ENCODE results near the gene HHAT. TPM values are rescaled to one million over a fixed set of nuclear protein-coding genes. Genes with fewer than 3 reads are reported as not detected.

Gene HHAT
- polyA plus RNA-seq, 2 of the 4 experiments (the other 2 are of a cell fraction): 3.8 to 4.5 TPM

DNA sequence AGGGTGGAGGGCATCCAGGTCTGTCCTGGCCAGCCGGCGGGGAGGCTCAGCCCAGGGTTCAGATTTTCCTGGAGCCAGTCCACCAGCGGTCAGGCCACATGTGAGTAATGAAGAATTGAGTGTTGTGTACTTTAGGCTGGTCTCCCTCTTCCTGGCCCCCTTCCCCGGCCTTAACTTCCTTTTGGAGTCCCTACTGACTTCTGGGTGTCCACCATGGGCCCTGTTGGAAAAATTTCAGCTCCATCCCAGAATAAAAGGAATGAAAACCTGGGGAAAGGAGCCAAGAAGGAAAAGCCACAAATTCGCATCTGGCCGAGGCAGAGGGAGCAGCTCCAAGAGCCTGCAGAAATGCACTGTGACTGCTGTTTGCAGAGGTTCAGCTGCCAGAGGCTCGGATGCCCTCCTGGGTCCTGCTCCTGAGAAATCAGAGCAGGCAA is 35.5 kb upstream of the HHAT start:
- Histone ChIP-seq H3K9me3 (no peaks in the 10 kb centered on the region), H3K27ac (no peak overlapping the region), H3K4me2 (peak overlapping the region; percentile 85), H3K4me3 (no peak overlapping the region; the same call in 2 of the 3 replicates), H3K4me1 (0 out of 3 replicates have a peak, but pooled peaks cover 3% of the 10 kb centered on the region)
- TF ChIP-seq, protein P1, sequence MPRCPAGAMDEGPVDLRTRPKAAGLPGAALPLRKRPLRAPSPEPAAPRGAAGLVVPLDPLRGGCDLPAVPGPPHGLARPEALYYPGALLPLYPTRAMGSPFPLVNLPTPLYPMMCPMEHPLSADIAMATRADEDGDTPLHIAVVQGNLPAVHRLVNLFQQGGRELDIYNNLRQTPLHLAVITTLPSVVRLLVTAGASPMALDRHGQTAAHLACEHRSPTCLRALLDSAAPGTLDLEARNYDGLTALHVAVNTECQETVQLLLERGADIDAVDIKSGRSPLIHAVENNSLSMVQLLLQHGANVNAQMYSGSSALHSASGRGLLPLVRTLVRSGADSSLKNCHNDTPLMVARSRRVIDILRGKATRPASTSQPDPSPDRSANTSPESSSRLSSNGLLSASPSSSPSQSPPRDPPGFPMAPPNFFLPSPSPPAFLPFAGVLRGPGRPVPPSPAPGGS (IDR thresholded peaks at IDR 0.05): no peak
- TF ChIP-seq RAD21 (conservative IDR thresholded peaks at IDR 0.05 in 1 of 2, IDR thresholded peaks at IDR 0.05 in 1 of 2): no peak
- no peak for TF ChIP-seq MAFK (IDR thresholded peaks at IDR 0.05; ENCODE audit: partially characterized antibody)
- no peak for TF ChIP-seq FOSL2 (IDR thresholded peaks at IDR 0.05)
- no peak for TF ChIP-seq FOSL2 (CRISPR knock-in tag; IDR thresholded peaks at IDR 0.05)
- TF ChIP-seq CBX2 (IDR thresholded peaks at IDR 0.05; ENCODE audit: borderline replicate concordance, low read depth): no peak
- ChIA-PET CTCF (interaction anchor here (0.6 to 6.7 kb wide), 10 partner anchors 10 to 218 kb away, joined by 3 to 26 read pairs (median 7); no protein-coding TSS in a partner anchor), POLR2A (no interaction called here)
- FAIRE-seq (no peak), ATAC-seq (peak in 1 of 2 experiments; percentile 12; a peak in 3 of 6 replicates), DNase-seq (ENCODE audit: low read depth in 1 of 2, low spot score in 1 of 2) (no peak)
- WGBS (ENCODE audit: missing lambda C conversion rate): 91% methylated on average over 7 of the region's 7 CpGs

DNA sequence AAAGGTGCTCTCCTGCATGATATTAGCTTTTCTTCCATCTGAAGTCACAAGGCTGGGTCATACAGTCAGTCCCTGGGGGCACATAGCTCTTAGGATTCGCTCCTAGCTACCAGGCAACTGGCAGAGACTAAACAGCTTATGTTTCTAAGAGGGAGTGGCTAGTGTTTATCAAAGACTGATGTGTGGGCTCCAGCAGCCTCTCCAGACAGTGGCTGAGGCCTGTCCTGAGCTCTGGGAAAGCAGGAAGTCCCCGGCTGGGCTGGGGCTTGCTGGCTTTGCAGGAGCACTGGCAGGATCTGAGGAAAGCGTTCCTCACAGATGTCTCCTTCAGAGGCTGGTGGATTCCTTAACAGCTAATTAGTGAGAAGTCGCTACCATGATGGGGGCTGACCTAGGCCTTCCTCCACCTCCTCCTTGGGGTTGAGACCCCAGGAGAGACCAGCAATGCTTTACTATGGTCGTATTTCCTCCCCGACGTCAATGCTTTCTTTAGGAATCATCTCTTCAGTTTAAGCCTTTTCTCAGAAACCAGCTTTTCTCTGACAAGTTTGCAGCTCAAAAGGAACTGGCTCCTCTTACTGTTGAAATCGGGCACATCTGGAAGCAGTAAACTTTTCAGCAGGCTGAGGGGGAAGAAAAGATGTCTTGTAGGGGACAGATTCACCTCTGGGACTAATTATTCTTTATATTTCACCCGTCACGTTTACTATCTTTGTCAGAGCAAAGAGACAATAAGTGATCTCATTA is 33.5 kb upstream of the HHAT start:
- TF ChIP-seq MAFK (IDR thresholded peaks at IDR 0.05; ENCODE audit: partially characterized antibody) (no peak), EP300 (IDR thresholded peaks at IDR 0.05) (no peak), NPAS2 (CRISPR knock-in tag; IDR thresholded peaks at IDR 0.05; ENCODE audit: borderline replicate concordance) (no peak), ESRRA (IDR thresholded peaks at IDR 0.05; ENCODE audit: borderline replicate concordance, low read length) (no peak), FOSL2 (IDR thresholded peaks at IDR 0.05) (no peak), FOSL2 (CRISPR knock-in tag; IDR thresholded peaks at IDR 0.05) (no peak), KDM1A (IDR thresholded peaks at IDR 0.05; ENCODE audit: low read depth) (no peak), TP53 (CRISPR knock-in tag; IDR thresholded peaks at IDR 0.05) (no peak), ZNF302 (CRISPR knock-in tag; IDR thresholded peaks at IDR 0.05) (no peak), KDM5A (IDR thresholded peaks at IDR 0.05) (no peak), CHD4 (IDR thresholded peaks at IDR 0.05; ENCODE audit: borderline replicate concordance) (no peak), MAZ (IDR thresholded peaks at IDR 0.05; ENCODE audit: borderline replicate concordance, low read depth, low read length) (no peak), CEBPB (IDR thresholded peaks at IDR 0.05) (no peak)
- TF ChIP-seq, protein P2, sequence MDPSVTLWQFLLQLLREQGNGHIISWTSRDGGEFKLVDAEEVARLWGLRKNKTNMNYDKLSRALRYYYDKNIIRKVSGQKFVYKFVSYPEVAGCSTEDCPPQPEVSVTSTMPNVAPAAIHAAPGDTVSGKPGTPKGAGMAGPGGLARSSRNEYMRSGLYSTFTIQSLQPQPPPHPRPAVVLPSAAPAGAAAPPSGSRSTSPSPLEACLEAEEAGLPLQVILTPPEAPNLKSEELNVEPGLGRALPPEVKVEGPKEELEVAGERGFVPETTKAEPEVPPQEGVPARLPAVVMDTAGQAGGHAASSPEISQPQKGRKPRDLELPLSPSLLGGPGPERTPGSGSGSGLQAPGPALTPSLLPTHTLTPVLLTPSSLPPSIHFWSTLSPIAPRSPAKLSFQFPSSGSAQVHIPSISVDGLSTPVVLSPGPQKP (IDR thresholded peaks at IDR 0.05; ENCODE audit: low read depth, low read length): no peak
- TF ChIP-seq, protein P3, sequence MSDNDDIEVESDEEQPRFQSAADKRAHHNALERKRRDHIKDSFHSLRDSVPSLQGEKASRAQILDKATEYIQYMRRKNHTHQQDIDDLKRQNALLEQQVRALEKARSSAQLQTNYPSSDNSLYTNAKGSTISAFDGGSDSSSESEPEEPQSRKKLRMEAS (IDR thresholded peaks at IDR 0.05): no peak
- TF ChIP-seq, protein P4, sequence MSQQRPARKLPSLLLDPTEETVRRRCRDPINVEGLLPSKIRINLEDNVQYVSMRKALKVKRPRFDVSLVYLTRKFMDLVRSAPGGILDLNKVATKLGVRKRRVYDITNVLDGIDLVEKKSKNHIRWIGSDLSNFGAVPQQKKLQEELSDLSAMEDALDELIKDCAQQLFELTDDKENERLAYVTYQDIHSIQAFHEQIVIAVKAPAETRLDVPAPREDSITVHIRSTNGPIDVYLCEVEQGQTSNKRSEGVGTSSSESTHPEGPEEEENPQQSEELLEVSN (IDR thresholded peaks at IDR 0.05; ENCODE audit: borderline replicate concordance, low read depth): no peak
- TF ChIP-seq, protein P5, sequence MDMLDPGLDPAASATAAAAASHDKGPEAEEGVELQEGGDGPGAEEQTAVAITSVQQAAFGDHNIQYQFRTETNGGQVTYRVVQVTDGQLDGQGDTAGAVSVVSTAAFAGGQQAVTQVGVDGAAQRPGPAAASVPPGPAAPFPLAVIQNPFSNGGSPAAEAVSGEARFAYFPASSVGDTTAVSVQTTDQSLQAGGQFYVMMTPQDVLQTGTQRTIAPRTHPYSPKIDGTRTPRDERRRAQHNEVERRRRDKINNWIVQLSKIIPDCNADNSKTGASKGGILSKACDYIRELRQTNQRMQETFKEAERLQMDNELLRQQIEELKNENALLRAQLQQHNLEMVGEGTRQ (IDR thresholded peaks at IDR 0.05): no peak
- 72% methylated on average over 8 of the region's 10 CpGs for WGBS (ENCODE audit: missing lambda C conversion rate)
- H3K27ac ChIP-seq: no peak overlapping the region
- no peaks in the 10 kb centered on the region for H3K9me3 ChIP-seq
- 0 out of 3 replicates have a peak, but pooled peaks cover 3% of the 10 kb centered on the region for H3K4me1 ChIP-seq
- no peak for FAIRE-seq
- ChIA-PET POLR2A (no interaction called here), CTCF (interaction anchor here (0.5 to 6.7 kb wide), 5 partner anchors 8 to 151 kb away, joined by 3 to 26 read pairs (median 3); no protein-coding TSS in a partner anchor)
- no peak overlapping the region for H3K4me2 ChIP-seq
- no peak for DNase-seq (ENCODE audit: low read depth in 1 of 2, low spot score in 1 of 2)
- ATAC-seq: peak in 1 of 2 experiments; percentile 10; a peak in 2 of 6 replicates
- H3K4me3 ChIP-seq: no peak overlapping the region
